HG02678 (cell line): ENCODE measurements around the gene TPK1.

Source experiments
- ATAC-seq: cut with Tn5 transposase; IDR thresholded peaks from one replicate; pipeline ENCODE4 v1.9.1; 2021; ENCODE audit warnings: mild to moderate bottlenecking, moderate library complexity; ENCODE audit not compliant: unreplicated experiment

TPK1 gene

DNA sequence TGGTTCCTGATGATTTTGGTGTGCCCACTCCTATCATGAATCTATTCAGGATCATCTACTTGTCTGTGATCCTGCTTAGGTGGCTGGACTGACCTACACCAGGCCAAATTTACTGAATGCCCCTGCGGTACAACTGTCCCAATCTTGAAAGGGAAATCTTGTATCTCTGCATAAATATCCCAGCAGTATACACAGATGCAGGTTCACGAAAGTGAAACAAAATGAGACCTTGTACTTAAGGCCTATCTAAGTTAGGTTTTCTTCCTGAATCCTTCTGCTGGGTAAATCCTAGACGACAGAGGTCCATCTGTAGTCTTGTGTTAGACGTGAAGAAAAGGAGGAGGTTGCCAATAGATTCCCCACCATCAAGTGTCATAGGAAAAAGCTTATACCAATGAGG lies 346.9 kb downstream of the TPK1 start:
- no peak for ATAC-seq

DNA sequence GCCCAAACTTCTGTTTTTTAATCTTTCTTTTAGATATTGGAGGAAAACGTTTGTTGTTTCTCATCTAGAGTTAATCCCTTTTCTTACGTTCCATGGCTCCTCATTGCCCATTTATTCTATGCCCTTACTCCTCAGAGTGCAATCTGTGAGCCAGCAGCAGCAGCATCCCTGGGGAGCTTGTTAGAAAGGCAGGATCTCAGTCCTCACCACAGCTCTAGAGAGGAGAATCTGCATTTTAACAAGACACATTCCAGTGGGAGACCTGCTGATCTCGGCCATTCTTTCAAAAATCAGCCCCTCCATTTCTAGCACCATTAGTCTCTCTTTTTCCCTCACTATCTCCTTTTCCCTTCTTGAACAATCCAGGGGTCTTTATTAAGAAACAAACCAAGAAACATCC lies 348.0 kb downstream of the TPK1 start:
- no peak for ATAC-seq

DNA sequence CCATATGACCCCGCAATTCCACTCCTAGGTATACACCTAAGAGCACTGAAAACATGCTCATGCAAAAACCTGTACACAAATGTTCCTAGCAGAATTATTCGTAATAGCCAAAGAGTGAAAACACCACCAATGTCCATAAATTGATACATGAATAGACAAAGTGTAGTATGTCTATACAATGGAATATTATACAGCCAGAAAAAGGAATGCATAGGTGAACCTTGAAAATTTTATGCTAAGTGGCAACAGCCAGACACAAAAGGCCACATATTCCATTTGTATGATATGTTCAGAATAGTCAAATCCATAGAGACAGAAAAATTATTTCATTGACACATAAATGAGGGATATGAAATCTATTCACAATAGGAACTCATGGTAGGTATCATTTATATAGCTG lies 351.4 kb downstream of the TPK1 start:
- ATAC-seq = no peak

- ATAC-seq = no peak
Measured at GRCh38 chr7:144483189-144483588, 352.7 kb downstream of the TPK1 start.

GRCh38 chr7:144481833-144482232 lies 354.0 kb downstream of the TPK1 start:
- no peak for ATAC-seq

DNA sequence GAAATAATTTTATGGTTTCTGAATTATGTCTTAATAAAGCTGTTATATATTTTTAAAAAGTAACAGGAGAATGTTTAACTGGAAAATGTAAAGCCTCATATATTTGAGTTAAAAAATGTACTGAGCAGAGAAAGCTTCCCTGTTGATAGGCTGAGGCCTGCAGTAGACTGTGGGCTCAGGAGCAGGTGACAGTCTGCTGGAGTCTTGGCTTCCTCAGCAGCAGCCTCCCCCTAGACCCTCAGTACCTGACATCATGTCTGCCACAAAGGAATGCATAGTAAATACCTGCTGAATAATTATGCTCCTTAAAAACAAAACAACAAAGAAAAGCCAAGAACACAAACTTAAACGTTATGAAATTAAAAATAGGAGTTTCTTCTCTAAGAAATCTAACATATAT lies 358.5 kb downstream of the TPK1 start:
- no peak for ATAC-seq

DNA sequence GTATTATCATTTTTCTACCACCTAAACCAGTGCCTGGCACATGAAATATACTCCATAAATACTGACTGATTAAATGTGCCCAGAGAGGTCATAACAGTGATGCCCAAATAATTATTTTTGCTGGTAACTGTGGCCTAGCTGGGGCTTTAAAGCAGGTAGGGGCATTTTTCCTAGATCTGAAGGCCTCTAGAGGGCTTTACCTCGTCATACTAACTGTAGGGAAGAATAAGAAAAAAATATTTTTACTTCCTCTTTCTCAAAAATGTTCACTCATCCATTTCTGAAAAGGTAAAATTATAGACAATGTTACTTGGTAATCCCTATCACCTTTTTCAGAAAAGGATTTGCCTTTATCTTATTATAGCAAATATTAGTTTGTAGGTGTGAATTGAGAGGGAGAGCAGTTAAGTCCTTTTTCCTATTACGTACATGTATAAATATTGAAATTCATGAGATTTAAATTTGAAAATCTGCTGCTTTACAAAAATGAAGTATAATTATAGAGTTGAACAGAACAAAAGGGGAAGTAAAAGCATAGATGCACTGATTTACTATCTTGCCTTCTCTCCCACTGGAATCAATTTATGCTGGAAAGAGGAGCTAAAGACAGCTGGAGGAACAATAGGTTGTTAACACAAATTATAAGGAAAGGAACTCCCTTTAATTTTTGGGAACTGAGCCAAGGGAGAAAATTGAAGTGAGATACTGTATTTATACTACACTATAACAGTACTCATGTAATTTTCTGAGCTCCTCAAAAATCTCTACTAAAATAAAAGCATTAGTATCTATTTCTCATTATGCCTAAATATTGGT lies 360.8 kb downstream of the TPK1 start:
- no peak for ATAC-seq

DNA sequence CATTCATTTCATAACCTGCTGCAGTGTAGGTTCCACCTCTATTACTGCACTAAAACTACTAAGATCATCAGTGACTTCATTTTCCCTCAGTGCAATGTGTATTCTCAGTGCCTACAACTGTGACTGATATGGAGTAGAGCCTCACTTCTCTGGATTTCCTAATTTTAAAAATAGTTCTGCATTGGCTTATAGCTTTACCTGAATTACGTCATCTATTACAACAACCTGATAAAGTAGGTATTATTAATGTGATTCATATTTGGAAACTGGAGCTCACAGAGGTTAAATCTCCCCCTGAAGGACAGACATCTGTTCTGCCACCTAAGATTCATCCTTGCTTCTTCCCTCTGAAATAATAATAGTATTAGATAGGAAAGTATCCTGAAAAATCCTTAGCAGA lies 361.5 kb downstream of the TPK1 start:
- no peak for ATAC-seq

GRCh38 chr7:144473908-144474307 lies 361.9 kb downstream of the TPK1 start:
- no peak for ATAC-seq

- no peak for ATAC-seq
Measured at GRCh38 chr7:144470078-144470477, 365.8 kb downstream of the TPK1 start.

DNA sequence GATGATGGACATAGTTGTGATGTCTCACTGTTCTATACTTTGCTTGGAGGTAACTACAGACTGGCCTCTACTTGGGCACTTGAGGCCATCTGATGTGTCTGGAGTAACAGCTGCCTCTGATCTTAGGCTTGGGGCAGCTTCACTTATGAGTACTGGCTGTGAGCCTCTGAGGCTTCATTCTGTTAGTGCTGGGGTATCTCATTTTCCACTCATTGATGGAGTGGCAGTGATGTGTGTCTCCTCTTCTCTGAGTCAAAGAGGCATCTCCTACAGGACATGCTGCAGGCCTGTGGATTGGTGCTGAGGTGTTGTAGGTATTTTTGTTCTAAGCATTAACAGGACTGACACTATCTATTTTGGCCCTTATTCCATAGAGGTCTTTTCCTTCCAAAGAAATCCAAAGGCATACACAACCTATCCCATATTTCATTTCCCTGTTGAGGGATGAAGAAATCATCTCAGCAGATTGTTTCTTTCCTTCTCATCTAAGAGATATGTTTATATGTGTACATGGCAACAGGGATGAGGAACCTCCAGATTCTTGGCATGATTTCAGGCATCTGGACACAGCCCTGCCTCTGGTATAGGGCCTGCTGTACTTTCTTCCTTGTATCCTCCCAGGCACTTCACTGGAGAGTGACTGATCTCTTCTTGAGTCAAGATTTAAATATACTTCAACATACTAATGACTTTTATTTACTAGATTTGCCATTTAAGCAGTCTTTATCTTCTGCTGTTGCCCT lies 366.7 kb downstream of the TPK1 start:
- ATAC-seq = no peak

GRCh38 chr7:144459635-144460034 lies 376.2 kb downstream of the TPK1 start:
- ATAC-seq = no peak

GRCh38 chr7:144455040-144455404 lies 380.8 kb downstream of the TPK1 start:
- ATAC-seq = no peak

DNA sequence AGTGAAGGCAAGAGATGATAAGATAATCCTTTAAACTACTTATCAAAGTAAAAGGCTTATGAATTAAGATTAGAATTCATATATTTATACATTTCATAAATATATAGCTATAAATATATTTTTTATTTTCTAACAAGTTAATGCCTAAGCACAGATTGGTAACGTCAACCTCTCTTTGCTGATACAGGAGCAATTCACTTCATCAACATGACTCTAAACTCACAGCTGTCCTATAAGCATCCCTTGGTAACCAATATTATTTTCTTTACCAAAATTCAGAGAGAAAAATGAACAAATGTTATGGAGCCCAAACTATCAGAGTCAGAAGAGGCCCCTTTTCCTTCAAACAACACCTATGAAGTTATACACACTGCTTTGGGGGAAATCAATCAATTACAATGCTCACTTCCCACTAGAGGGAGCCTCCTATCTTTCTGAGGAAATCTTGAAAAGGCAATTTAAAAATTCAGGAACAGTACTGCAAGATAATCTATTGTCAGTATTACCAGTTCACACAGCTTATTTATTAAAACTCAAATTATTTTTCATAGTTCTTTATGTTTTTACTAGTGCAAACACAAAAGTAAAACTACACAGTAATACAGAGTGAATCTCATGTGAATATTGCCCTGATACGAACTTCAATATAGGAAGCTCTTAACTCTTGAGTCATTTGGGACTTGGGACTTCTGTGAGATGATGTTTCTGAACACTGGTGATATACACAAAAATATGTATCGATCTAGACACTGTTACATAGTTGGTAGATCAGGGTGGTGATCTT lies 381.4 kb downstream of the TPK1 start:
- ATAC-seq = no peak

- no peak for ATAC-seq
Measured at GRCh38 chr7:144452064-144452463, 383.8 kb downstream of the TPK1 start.

DNA sequence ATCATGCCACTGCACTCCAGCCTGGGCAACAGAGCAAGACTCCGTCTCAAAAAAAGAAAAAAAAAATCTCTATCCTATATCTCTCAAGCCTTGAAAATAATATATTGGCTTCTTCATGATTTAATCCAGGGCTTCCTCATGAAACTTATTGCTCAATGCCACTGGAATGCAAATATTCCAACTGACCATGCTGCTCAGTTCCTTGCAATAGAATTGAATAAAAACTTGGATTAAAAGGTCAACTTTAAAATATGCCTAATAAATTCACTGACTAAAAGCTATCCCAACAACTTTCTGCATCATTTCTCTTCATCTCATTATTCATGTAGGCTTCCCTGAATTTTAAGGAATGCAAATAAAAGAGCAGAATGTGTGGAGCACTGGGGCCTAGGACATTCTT lies 390.3 kb downstream of the TPK1 start:
- no peak for ATAC-seq

- no peak for ATAC-seq
Measured at GRCh38 chr7:144439717-144440205, 396.1 kb downstream of the TPK1 start.

- no peak for ATAC-seq
Measured at GRCh38 chr7:144438759-144439158, 397.1 kb downstream of the TPK1 start.

- peak; percentile 74 for ATAC-seq
Measured at GRCh38 chr7:144437370-144438191, 398.3 kb downstream of the TPK1 start.

GRCh38 chr7:144436500-144436899 lies 399.4 kb downstream of the TPK1 start:
- no peak for ATAC-seq

- no peak for ATAC-seq
Measured at GRCh38 chr7:144428431-144428830, 407.4 kb downstream of the TPK1 start.
